AG04450 (cell line): Measurements from ENCODE around the gene CGB8. TPM values are rescaled to one million over a fixed set of nuclear protein-coding genes. Genes with fewer than 3 reads are reported as not detected.

Source experiments
- CTCF ChIA-PET: fragments of 300-600, 350-600 bp; formaldehyde crosslinking; extraction: SDS; loops from one replicate; lab custom pipeline; 2022; ENCODE audit warnings: antibody characterized with exemption, inconsistent platforms; lab: Charles Lee
- POLR2A ChIA-PET: fragments of 350-600 bp; formaldehyde crosslinking; extraction: SDS; loops from one replicate; lab custom pipeline; 2021; ENCODE audit warnings: antibody characterized with exemption, inconsistent platforms; lab: Yijun Ruan, JAX
- DNase-seq: peaks from one replicate; pipeline ENCODE4 v3.0.0-alpha.2; 2011; ENCODE audit warnings: low read depth, low spot score
- H3K27ac ChIP-seq: one replicate; pipeline ENCODE4 v1.5.1; 2012; ENCODE audit warnings: low read depth, low read length, control low read depth
- H3K27me3 ChIP-seq: one replicate; pipeline ENCODE4 v1.6.0; 2012; ENCODE audit warnings: low read length; ENCODE audit not compliant: control insufficient read depth, insufficient read depth
- H3K4me3 ChIP-seq: 2 replicates; pipeline ENCODE4 v1.5.1; 2011; ENCODE audit warnings: mild to moderate bottlenecking, low read depth, low read length, control low read depth
- H3K9me3 ChIP-seq: 2 replicates; pipeline ENCODE4 v1.5.1; 2012; ENCODE audit warnings: low read length; ENCODE audit not compliant: control insufficient read depth, insufficient read depth
- CTCF ChIP-seq: IDR thresholded peaks from 2 replicates; pipeline ENCODE4 v1.5.1; 2011; ENCODE audit warnings: low read depth, low read length, control low read depth, inconsistent platforms
- polyA plus RNA-seq: library from polyadenylated mRNA; depleted of rRNA; stranded (reverse); fragments of >200 nt; gene quantifications from 2 replicates; pipeline ENCODE4 v1.2.3, GENCODE V29; 2011

CGB8 gene
- polyA plus RNA-seq, 1 experiment: not detected

DNA sequence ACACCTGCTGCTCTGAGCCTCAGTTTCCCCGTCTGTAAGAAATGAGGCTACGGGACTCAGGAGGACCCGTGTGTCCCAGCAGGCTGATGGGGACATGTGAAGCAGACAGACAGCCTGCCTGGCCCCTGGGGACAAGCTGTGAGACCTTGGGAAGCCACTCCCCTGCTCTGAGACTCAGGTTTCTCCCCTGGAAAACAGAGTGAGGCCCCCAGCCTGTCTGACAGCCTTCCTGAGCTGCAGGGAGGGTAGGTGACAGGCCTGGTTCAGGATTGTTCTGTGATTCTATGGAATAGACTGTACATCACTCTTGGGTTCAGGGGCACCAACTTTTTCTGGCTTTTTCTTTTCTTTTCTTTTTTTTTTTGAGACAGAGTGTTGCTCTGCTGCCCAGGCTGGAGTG is 18.6 kb upstream of the CGB8 start:
- DNase-seq: no peak
- TF ChIP-seq CTCF: no peak
- CTCF ChIA-PET: no interaction called here
- POLR2A ChIA-PET: interaction anchor here (0.6 kb wide), 1 partner anchor 75 kb away, joined by 3 read pairs; the partner anchor contains the start of gene GYS1
- Histone ChIP-seq H3K9me3 (peaks cover 23% of the 10 kb centered on the region), H3K27ac (no peak overlapping the region), H3K27me3 (peaks cover 37% of the 10 kb centered on the region), H3K4me3 (no peak overlapping the region)

DNA sequence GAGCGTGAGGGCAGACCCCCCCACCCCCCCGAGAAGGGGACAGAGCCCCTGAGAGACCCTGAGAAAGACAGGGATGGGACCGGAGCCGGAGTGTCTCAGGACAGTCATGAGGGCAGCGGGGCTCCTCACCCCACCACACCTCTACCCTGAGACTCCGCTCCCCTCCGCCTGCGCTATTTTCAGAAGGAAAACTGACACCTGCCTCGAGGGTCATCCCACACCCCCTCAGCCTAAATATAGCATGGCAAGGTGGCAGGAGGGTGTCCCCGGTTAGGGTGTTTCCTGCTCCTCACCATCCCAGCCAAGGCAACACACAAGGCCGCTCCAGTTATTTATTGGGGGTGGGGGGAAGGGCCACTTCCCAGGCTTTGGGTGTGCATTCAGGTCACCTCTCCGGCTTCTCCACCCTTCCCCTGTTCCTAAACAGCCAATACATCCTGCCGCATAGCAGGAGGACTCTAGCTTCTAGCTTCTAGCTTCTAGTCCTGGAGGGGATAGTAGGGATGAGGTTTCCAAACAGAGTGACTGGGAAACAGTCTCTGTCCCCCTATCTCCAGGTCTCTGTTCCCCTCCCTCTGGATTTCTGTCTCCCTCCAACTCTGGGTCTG is 17.1 kb upstream of the CGB8 start:
- DNase-seq: no peak
- Histone ChIP-seq H3K27ac (no peak overlapping the region), H3K27me3 (peaks cover 29% of the 10 kb centered on the region), H3K9me3 (peaks cover 15% of the 10 kb centered on the region), H3K4me3 (no peak overlapping the region)
- CTCF ChIA-PET: interaction anchor here (1.7 kb wide), 1 partner anchor 32 kb away, joined by 15 read pairs; no protein-coding TSS in a partner anchor
- no peak for TF ChIP-seq CTCF
- POLR2A ChIA-PET: interaction anchor here (0.7 kb wide), 1 partner anchor 102 kb away, joined by 4 read pairs; no protein-coding TSS in a partner anchor

GRCh38 chr19:49064768-49065611 is 16.1 kb upstream of the CGB8 start, which contains the start of gene NTF4:
TSS of gene NTF4 (minus strand) at chr19:49064818. CDS start at chr19:49061997, 2,821 bp downstream.
- peak within 1 kb of the TSS; percentile 45 for H3K4me3 ChIP-seq
- CTCF ChIA-PET: interaction anchor here (1.7 kb wide), 1 partner anchor 33 kb away, joined by 15 read pairs; no protein-coding TSS in a partner anchor
- POLR2A ChIA-PET: interaction anchor here (0.5 to 0.7 kb wide), 3 partner anchors 9 to 101 kb away, joined by 3 to 4 read pairs (median 3); no protein-coding TSS in a partner anchor

DNA sequence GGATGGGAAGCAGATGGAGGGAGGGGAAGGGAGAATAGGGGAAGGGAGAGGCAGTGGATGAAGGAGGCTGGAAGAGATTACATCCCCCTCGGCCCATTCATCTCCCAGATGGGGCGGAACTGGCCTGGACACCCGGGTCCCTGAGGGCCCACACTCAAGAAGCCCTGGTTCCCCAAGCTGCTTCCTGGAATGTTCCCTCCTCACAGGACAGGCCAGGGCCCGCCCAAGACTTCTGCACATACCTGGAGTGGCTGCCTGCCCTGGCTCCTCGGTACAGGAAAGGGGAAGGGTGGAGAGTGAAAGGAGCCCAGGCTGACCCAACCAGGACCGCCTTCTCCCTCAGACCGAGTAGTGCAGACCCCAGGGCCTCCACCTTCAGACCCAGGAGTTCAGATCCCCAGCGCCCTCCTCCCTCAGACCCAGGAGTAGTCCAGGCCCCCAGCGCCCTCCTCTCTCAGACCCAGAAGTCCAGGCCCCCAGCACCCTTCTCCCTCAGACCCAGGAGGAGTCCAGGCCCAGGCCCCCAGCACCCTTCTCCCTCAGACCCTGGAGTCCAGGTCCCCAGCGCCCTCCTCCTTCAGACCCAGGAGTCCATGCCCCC is 15.2 kb upstream of the CGB8 start:
- ChIA-PET POLR2A (interaction anchor here (0.6 kb wide), 1 partner anchor 8 kb away, joined by 3 read pairs; no protein-coding TSS in a partner anchor), CTCF (interaction anchor here (1.7 kb wide), 1 partner anchor 34 kb away, joined by 15 read pairs; no protein-coding TSS in a partner anchor)
- Histone ChIP-seq H3K27ac (no peak overlapping the region), H3K4me3 (peak overlapping the region; percentile 45), H3K9me3 (peaks cover 3% of the 10 kb centered on the region; the same call in 1 of the 2 replicates), H3K27me3 (peaks cover 26% of the 10 kb centered on the region)
- no peak for TF ChIP-seq CTCF
- DNase-seq: no peak

More at GRCh38 chr19:49064768-49065611, 16.1 kb upstream of the CGB8 start, which contains the start of gene NTF4:
- Histone ChIP-seq H3K9me3 (peaks cover 5% of the 10 kb centered on the region), H3K27ac (no peak within 1 kb of the TSS), H3K27me3 (peaks cover 26% of the 10 kb centered on the region)
- TF ChIP-seq CTCF: no peak
- DNase-seq: no peak
